OCI-LY3 (cell line): ENCODE data around the gene RAPGEF1.

ENCODE experiments used
- H2AFZ ChIP-seq: fragments of 200-600, 300-600 bp; shearing (Covaris generic); 2 replicates; pipeline ENCODE4 v1.6.0; 2014; ENCODE audit warnings: antibody characterized with exemption, low read depth, low read length
- H3K27ac ChIP-seq: fragments of 200-600, 300-600 bp; sonication (generic); 2 replicates; pipeline ENCODE4 v1.5.1; 2014; ENCODE audit warnings: mild to moderate bottlenecking, low read length, moderate library complexity, mixed read lengths
- H3K27me3 ChIP-seq: fragments of 200-600, 300-600 bp; sonication (generic); 2 replicates; pipeline ENCODE4 v1.6.1; 2014; ENCODE audit warnings: low read depth, low read length, mixed read lengths
- H3K36me3 ChIP-seq: fragments of 200-600, 300-600 bp; sonication (generic); replicated peaks from 2 replicates; pipeline ENCODE3; 2014; ENCODE audit warnings: low read depth, low read length, mixed read lengths
- H3K4me1 ChIP-seq: fragments of 300-600, 200-600 bp; sonication (generic); 2 replicates; pipeline ENCODE4 v1.6.1; 2014; ENCODE audit warnings: low read length, mixed read lengths
- H3K4me2 ChIP-seq: fragments of 200-600, 300-600 bp; sonication (generic); 2 replicates; pipeline ENCODE4 v1.6.1; 2014; ENCODE audit warnings: low read length, mixed read lengths
- H3K4me3 ChIP-seq: fragments of 300-600, 200-600 bp; sonication (generic); 2 replicates; pipeline ENCODE4 v1.5.1; 2014; ENCODE audit warnings: antibody characterized with exemption, mild to moderate bottlenecking, low read length, moderate library complexity
- H3K79me2 ChIP-seq: fragments of 300-600, 200-600 bp; shearing (Covaris generic); 2 replicates; pipeline ENCODE4 v1.6.1; 2014; ENCODE audit warnings: mild to moderate bottlenecking, low read length, mixed read lengths
- H3K9ac ChIP-seq: fragments of 300-600, 200-600 bp; shearing (Covaris generic); 2 replicates; pipeline ENCODE4 v1.6.0; 2014; ENCODE audit warnings: mild to moderate bottlenecking, low read length, moderate library complexity
- H3K9me3 ChIP-seq: fragments of 200-600, 300-600 bp; shearing (Covaris generic); 2 replicates; pipeline ENCODE4 v1.6.1; 2014; ENCODE audit warnings: low read length, mixed read lengths; ENCODE audit not compliant: insufficient read depth
- H4K20me1 ChIP-seq: fragments of 200-600, 300-600 bp; sonication (generic); 2 replicates; pipeline ENCODE4 v1.6.1; 2016; ENCODE audit warnings: low read length, mixed read lengths; ENCODE audit not compliant: insufficient read depth
- EZH2phosphoT487 ChIP-seq: fragments of 200-600 bp; shearing (Covaris generic); IDR thresholded peaks from 2 replicates; pipeline ENCODE4 v1.6.1; 2018; ENCODE audit warnings: antibody characterized with exemption, mixed run types, low read depth
- TF ChIP-seq, protein P1 (sequence below): fragments of 200-600, 300-600 bp; sonication (generic); IDR thresholded peaks from 2 replicates; pipeline ENCODE4 v1.5.1; 2014; ENCODE audit warnings: antibody characterized with exemption, low read length, low read depth

Gene RAPGEF1

GRCh38 chr9:131769361-131769760, 29.5 kb upstream of the RAPGEF1 start:
- no peak overlapping the region for H3K27ac ChIP-seq
- TF ChIP-seq, protein P1, sequence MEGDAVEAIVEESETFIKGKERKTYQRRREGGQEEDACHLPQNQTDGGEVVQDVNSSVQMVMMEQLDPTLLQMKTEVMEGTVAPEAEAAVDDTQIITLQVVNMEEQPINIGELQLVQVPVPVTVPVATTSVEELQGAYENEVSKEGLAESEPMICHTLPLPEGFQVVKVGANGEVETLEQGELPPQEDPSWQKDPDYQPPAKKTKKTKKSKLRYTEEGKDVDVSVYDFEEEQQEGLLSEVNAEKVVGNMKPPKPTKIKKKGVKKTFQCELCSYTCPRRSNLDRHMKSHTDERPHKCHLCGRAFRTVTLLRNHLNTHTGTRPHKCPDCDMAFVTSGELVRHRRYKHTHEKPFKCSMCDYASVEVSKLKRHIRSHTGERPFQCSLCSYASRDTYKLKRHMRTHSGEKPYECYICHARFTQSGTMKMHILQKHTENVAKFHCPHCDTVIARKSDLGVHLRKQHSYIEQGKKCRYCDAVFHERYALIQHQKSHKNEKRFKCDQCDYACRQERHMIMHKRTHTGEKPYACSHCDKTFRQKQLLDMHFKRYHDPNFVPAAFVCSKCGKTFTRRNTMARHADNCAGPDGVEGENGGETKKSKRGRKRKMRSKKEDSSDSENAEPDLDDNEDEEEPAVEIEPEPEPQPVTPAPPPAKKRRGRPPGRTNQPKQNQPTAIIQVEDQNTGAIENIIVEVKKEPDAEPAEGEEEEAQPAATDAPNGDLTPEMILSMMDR: no peak
- TF ChIP-seq EZH2phosphoT487: no peak
- H3K79me2 ChIP-seq: no peaks in the 10 kb centered on the region
- no peak overlapping the region for H3K4me2 ChIP-seq
- peaks cover 35% of the 10 kb centered on the region for H3K27me3 ChIP-seq
- no peak overlapping the region for H3K9ac ChIP-seq
- H4K20me1 ChIP-seq: peaks cover 11% of the 10 kb centered on the region; the same call in 1 of the 2 replicates
- no peak overlapping the region for H2AFZ ChIP-seq
- no peaks in the 10 kb centered on the region for H3K9me3 ChIP-seq
- no peaks in the 10 kb centered on the region for H3K4me1 ChIP-seq
- H3K36me3 ChIP-seq: no peaks in the 10 kb centered on the region
- H3K4me3 ChIP-seq: no peak overlapping the region

DNA sequence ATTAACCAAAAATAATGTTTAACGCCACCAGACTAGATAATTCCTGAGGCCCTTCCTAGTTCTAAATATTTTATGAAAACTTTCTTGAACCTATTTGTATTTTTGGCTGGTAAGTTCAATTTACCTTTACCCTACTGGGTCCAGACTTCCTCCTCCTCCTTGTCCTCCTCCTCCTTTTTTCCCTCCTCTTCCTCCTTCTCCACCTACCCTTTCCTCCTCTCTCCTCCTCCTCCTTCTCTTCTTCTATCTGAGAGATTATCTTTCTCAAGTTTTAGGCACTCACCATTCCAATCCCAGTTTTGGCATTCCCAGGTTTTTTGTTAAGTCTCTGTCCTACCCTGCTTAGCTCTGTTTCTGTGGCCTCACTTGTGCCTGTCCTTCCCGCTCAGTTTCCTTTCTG, 24.7 kb upstream of the RAPGEF1 start:
- TF ChIP-seq, protein P1: no peak
- TF ChIP-seq EZH2phosphoT487: no peak
- H3K4me3 ChIP-seq: no peak overlapping the region
- no peak overlapping the region for H3K4me2 ChIP-seq

DNA sequence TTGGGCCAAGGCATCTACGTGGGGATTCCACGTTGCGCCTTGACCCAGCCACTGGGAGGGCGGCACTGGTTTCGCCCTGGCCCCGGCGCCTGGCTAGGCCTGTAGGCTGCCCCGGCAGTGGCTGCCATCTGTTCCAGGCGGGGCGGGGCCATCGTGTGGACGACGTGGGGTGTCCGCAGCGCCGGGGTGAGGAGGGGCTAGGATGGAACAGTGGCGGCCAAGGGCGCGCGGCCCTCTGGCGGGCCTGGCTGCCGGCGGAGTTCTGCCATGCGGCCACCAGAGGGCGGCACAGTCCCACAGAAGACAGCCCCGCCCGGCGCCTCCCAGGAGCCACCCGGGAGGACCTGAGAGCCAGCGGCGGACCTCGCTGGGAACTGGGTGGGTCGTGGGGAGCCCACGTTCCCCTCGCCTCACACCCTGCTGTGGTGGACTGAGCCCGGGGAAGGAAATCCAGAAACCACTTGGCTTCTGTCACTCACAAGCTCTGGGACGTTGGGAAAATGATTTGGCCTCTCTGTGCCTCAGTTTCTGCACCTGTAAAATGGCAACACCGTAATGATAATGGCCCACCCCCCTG, 22.6 kb upstream of the RAPGEF1 start:
- Histone ChIP-seq H3K9me3 (no peaks in the 10 kb centered on the region), H3K4me1 (peaks cover 12% of the 10 kb centered on the region), H3K27me3 (peaks cover 38% of the 10 kb centered on the region), H3K4me3 (peak overlapping the region; percentile 51), H4K20me1 (no peaks in the 10 kb centered on the region), H3K9ac (no peak overlapping the region), H3K79me2 (no peaks in the 10 kb centered on the region), H3K27ac (no peak overlapping the region), H3K36me3 (no peaks in the 10 kb centered on the region), H3K4me2 (peak overlapping the region; percentile 68), H2AFZ (peak overlapping the region; percentile 57; the same call in 1 of the 2 replicates)
- TF ChIP-seq, protein P1: peak; percentile 80
- no peak for TF ChIP-seq EZH2phosphoT487

More for the DNA sequence above, 24.7 kb upstream of the RAPGEF1 start:
- Histone ChIP-seq H4K20me1 (no peaks in the 10 kb centered on the region), H3K36me3 (no peaks in the 10 kb centered on the region), H3K9ac (no peak overlapping the region), H3K27ac (no peak overlapping the region), H3K9me3 (no peaks in the 10 kb centered on the region), H3K79me2 (no peaks in the 10 kb centered on the region), H3K27me3 (peaks cover 19% of the 10 kb centered on the region), H2AFZ (no peak overlapping the region), H3K4me1 (0 out of 2 replicates have a peak, but pooled peaks cover 3% of the 10 kb centered on the region)

DNA sequence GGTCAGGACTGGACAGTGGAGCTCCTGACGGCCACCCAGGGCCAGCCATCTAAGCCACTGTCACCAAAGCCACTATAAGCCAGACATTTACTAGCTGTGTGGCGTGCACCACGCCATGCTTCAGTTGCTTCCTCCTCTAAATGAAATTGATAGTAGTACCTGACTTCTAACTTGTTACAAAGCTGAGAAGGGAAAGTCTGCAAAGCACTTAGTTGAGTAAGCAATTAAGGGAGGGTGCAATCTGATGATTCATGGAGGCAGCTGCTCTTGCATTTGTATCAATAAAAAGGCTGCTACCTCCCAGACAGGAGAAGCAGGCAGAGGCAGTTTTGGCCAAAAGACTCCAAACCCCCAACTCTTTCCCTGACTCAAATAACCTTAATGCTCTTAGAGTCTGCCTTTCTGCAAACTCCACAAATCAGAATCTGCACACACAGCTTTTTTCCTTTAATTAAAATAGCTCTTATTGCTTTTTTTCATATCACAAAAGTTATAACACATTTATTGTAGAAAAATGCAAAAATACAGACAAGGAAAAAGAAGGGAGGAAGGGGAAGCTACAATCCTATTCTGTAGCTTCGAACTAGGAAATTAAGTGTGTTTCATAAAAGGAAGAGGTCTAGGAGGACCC, 19.3 kb upstream of the RAPGEF1 start:
- H4K20me1 ChIP-seq: no peaks in the 10 kb centered on the region

More for the DNA sequence above, 19.3 kb upstream of the RAPGEF1 start:
- H3K79me2 ChIP-seq: no peaks in the 10 kb centered on the region
- H3K9me3 ChIP-seq: no peaks in the 10 kb centered on the region
- H3K36me3 ChIP-seq: no peaks in the 10 kb centered on the region
- peaks cover 12% of the 10 kb centered on the region for H3K4me1 ChIP-seq
- H3K27me3 ChIP-seq: peaks cover 28% of the 10 kb centered on the region
- H3K9ac ChIP-seq: no peak overlapping the region
- TF ChIP-seq, protein P1: no peak
- no peak overlapping the region for H3K27ac ChIP-seq
- no peak overlapping the region for H3K4me3 ChIP-seq
- peak overlapping the region; percentile 34 for H3K4me2 ChIP-seq
- H2AFZ ChIP-seq: no peak overlapping the region
